ENCODE measurements around the gene SLC35A3.

Gene SLC35A3

GRCh38 chr1:100077531-100077930 lies 107.7 kb downstream of the SLC35A3 start:
- FAIRE-seq: no peak

DNA sequence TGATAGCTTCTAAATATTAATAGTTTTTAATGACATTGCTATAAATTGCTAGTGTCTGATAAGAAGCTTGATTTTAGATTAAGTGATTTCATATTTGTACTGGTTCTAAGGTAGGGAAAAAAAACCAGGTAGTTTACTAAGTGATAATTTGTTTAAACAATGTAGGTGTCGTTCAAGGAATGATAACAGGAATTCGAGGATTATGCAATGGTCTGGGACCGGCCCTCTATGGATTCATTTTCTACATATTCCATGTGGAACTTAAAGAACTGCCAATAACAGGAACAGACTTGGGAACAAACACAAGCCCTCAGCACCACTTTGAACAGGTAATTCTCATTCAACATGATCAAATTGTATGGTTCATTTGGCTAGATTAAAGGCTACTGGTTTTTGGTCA lies 110.5 kb downstream of the SLC35A3 start:
- no peak for FAIRE-seq
